Measurements from ENCODE around the gene PI4KB.
"Not testable (repeated sequence)": the region's sequence is repeated elsewhere in the genome, so short reads cannot be mapped to it uniquely, and the experiment has no call there.

Gene PI4KB

DNA sequence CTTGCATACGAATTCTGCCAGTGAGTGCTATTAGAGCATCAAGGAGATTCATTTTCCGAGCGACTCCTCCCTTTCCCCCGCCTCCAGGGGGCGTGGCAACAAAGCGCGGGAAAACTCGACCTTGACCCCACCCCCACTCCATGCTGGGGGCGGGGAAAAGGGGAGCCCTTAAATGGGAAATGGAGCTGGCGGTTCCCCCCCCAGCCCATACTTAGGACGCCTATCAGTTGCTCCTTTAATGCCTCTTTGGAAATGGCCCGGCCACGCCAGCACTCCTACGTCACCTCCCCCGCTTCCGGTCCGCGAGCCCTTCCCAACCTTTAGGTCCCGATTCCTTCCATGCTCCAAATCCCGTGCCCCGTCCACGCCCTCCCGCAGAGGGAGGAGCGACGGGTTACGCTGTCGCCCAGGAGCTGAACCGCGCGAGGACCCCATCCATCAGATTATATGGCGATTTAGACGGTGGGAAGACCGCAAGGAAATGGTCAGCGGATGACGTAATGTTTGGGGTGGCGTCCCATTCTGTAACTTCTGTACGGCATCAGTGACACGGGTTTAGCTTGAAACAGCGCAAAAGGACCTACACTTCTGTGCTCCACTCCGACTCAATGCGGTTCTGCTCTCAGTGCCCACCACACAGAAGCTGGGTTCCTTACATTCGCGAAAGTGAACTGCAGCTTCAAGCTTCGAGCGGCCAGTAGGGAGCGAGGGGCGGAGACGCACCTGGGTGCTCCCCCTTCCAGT is 45.8 kb downstream of the PI4KB start:
- DNase-seq (ENCODE audit: low read depth), result peak; percentile 98

DNA sequence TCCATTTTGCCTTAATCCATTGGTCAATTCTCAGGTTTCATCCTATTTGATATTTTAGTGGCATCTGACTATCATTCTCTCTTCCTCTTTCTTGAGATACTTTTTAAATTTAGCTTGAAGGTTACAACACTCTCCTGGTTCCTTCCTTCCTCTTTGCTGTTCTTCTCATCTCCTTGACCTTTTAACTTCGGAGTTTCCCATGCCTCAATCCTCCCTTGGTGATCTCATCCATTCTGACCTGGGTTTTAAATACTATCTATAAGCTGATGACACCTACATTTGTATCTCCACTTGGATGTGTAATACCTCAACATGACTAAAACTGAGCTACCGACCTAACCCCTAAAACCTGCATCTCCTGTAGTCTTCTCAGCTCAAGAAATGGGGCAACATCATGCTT is 50.0 kb downstream of the PI4KB start:
- DNase-seq (ENCODE audit: low read depth), result no peak

DNA sequence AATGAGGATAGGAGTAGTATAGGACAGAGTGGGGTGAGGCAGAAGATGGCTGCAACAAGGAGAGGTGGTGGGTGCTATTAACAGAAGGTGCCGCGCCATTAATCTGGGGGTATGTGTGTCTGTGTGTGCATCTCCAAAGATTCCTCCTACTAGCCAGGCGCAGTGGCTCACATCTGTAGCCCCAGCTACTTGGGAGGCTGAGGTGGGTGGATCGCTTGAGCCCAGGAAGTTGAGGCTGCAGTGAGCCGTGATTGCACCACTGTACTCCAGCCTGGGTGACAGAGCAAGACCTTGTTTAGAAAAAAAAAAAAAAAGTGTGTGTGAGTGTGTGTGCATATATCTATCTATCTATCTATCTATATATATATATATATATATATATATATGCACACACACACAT is 51.9 kb downstream of the PI4KB start:
- DNase-seq (ENCODE audit: low read depth), result not testable (repeated sequence)

DNA sequence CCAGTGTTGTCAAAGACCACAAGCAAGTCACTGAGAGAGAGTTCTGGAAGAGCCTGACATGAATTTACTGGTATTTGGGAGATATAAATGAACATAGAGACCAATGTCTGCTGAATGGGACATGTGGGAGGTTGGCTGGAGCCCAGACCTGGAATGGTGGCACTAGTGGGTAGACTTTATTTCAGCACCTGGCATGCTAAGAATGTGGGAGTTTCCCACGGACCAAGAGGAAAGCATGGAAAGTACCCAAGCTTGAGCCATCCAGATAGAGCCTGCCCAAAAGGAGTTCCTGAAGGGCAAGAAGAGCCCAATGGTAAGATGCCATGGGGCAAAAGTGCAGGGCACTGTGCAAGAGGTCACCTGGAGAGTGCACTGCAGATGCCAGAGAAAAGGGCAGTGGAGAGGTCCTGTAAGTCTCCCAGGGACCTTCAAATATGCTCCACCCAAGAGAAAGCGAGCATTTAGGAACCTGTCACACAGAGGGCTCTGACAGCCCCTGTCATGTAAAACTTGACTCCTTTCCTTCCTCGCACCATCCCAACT is 53.2 kb downstream of the PI4KB start:
- DNase-seq (ENCODE audit: low read depth), result no peak

DNA sequence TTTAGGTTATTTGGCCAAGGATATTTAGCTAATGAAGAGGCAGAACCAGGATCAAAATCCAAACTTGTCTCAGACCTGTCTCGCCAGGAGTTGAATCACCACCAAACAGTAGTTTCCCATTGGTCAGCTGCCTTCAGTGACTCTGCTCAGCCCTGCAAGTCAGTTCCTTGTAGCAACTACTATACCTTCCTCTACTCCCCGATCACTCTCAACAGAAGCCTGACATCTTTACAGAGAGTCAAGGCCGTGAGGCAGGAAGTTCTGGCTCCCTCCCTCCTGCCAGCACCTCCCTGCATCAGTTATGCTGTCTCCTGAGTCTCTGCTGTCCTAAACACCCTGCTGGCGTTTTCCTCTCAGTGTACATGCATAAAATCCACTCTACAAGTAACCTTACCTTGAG is 59.5 kb downstream of the PI4KB start:
- no peak for DNase-seq (ENCODE audit: low read depth)

DNA sequence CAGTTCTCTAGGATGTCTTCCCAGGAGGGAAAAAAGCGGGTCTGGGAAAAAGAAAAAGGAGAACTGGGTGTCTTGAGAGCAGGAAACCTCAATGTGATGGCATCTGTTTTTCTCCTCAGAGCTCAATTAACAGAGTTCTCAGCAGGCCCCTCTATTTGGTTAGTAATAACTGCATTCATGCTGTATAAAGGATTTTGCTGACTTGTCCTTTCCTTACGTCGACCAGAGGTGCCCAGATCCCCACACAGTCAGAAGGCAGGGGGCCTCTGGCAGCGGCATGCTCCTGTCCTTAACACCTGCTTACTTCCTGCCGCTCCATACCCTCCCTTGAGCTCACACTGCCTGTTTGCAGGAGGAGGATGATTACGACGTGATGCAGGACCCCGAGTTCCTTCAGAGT is 60.4 kb downstream of the PI4KB start:
- no peak for DNase-seq (ENCODE audit: low read depth)

DNA sequence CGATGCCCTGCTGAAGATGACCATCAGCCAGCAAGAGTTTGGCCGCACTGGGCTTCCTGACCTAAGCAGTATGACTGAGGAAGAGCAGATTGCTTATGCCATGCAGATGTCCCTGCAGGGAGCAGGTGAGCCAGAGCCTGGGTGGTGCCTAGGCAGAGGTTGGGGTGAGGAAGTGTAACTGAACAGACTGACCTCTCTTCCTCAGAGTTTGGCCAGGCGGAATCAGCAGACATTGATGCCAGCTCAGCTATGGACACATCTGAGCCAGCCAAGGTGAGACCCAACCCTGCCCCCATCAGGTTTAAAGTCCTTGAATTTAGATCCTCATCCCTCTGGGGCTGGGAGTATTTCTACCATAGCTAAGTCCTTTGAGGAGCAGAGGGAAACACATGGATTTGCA is 60.9 kb downstream of the PI4KB start:
- DNase-seq (ENCODE audit: low read depth), result no peak

DNA sequence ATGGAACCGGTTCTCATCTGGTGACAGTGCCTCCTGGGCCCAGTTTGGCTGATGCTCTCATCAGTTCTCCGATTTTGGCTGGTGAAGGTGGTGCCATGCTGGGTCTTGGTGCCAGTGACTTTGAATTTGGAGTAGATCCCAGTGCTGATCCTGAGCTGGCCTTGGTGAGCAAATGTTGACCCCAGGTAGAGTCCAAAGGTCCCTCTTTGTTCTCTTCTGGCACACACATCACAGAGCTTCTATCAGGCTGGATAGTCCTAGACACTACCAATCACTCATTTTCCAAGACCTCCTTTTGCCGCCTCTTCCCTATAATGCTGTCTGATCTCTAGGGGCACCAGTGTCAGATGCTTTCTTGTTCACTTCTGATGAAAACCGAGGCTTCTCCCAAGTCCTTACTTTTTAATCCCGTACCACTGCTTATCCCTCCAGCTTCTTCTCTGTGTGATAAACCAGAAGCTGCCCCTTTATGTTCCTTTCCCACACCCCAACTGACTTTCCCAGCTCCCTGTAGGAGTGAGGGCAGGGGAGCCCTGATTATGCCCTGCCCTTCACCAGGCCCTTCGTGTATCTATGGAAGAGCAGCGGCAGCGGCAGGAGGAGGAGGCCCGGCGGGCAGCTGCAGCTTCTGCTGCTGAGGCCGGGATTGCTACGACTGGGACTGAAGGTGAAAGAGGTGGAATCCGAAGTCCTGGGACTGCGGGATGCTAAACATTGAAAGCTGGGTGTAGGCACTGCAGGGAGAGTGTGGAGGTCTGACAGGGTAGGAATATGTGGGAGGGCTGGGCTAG is 61.6 kb downstream of the PI4KB start:
- no peak for DNase-seq (ENCODE audit: low read depth)

DNA sequence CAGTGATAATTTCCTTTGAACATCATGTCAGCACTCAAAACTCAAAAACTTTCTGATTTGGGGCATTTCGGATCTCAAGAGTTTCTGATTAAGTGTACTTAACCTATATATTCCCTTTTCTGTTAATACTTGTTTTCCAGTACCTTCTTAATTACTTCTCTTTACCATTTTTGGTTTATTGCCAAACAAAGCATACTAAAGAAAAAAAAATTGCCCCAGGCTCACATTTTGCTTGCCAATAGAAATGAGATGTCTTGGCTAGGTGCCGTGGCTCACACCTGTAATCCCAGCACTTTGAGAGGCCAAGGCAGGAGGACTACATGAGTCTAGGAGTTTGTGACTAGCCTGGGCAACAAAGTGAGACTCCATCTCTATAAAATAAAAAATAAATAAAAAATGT is 67.9 kb downstream of the PI4KB start:
- DNase-seq (ENCODE audit: low read depth), result no peak

DNA sequence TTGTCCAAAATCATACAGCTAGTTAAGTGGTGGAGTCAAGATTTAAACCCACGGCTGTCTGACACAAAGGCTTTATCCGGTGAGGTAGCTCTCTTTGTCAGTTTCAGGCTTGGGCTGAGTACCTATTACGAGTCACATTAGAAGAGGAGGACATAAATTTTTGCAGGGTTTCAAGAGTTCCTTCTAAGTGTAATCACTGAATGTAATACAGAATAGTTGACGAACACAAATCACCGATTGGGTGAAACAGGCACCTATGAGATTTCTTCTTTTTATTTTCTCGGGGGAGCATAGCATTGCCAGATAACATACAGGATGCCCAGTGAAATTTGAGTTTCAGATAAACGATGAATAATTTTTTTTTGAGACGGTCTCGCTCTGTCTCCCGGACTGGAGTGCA is 71.8 kb downstream of the PI4KB start:
- no peak for DNase-seq (ENCODE audit: low read depth)

DNA sequence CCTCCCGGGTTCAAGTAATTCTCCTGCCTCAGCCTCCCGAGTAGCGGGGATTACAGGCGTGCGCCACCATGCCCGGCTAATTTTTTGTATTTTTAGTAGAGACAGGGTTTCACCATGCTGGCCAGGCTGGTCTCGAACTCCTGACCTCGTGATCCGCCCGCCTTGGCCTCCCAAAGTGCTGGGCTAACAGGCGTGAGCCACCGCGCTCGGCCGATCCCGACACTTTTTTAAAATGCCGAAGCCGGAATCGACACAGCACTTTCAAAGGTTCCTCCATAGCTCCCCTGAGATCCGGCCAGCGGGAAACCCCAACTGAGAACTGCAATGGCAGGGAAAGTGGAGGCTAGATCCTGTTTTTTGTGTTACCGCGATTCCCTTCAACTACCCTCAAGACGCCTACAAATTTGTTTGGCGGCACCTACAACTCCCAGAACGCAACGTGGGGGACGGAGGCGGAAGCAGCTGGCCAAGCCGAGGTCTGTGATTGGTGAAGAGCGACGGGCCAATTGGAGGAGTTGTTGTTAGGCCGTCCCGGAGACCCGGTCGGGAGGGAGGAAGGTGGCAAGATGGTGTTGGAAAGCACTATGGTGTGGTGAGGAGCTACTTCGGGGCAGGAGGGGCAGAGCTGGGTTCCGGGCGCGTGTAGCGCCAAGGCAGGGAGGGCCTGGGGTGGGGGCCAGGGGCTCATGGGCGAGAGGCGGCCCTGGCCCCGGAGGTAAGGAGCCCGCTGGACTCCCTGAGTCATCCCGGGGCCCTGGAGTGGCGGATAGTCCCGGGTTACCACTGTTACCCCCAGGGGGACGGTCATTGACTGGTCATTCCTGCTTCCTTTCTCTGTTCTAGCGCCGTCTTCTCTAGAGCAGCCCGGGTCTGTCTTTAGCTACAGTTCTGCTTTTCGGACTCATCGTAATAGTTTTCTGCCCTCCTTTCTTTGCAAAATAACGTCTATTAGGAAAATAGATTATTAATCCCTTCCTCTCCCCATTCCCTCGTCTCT is 72.7 kb downstream of the PI4KB start, which contains the start of gene PSMD4:
PSMD4 (plus strand) TSS at position 518 of the 997 bp plus-strand sequence; CDS start at position 567, 49 bp downstream.
- DNase-seq (ENCODE audit: low read depth), result peak; percentile 95

DNA sequence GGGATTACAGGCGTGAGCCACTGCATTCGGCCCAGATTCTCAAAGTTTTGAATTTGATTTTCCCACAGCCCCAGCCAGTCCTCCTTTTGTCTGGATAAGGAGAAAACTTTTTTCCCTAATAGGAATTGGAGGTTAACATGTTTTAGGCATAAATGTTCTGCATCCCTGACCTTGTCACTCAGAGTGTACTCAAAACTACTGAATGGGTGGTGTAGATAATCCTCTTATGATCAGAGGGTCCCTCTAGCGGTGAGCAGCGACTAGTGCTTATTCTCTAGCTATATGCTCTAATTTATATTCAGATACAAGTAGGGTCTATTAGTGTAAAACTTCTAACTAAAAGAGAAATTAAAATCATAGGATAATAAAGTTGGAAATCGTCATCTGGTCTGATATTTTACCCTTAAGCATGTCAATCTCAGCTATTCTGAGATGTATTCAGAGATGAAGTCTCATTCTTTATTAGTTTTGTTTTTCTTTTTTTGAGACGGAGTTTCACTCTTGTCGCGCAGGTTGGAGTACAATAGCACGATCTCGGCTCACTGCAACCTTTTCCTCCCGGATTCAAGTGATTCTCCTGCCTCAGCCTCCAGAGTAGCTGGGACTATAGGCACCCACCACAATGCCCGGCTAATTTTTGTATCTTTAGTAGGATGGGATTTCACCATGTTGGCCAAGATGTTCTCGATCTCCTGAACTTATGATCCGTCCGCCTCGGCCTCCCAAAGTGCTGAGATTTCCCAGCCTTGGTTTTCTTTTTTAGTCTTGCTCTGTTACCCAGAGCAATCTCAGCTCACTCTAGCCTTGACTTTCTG is 75.4 kb downstream of the PI4KB start:
- DNase-seq (ENCODE audit: low read depth), result peak; percentile 80

DNA sequence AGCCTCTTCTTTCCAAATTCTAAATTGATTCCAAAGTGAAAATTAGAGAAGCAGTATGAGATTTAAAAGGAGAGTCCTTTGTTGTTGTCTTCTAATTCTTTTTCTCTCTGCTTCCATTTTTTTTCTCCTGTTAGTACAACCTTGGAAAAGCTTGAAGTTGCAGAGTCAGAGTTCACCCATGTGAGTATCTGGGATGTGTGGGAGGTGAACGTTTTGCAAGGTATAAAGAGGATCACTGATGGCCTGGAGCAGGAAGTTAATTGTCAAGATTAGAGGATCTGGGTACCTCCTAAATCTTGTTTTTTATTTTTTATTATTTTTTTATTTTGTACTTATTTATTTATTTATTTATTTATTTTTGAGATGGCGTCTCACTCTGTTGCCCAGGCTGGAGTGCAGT is 80.4 kb downstream of the PI4KB start:
- no peak for DNase-seq (ENCODE audit: low read depth)

DNA sequence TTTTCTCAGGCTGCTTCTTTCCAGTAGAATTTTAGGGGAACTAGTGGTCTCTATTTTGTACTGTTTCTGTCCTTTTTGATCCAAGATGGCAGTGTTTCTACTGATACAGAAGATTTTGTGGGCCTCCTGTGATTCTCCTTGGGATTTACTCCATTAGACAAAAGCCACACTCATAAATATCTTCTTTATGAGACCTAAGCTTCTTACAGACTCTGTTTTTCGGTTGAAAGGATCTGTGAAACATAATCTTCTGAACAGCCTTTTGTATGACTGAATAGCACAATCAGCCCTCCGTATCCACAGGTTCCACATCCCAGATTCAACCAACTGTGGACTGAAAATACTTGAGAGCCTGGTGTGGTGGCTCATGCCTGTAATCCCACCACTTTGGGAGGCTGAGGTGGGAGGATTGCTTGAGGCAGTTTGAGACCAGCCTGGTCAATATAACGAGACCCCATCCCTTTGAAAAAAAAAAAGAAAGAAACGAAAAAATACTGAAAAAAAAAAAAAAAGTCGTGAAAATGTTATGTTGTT is 83.5 kb downstream of the PI4KB start:
- no peak for DNase-seq (ENCODE audit: low read depth)

DNA sequence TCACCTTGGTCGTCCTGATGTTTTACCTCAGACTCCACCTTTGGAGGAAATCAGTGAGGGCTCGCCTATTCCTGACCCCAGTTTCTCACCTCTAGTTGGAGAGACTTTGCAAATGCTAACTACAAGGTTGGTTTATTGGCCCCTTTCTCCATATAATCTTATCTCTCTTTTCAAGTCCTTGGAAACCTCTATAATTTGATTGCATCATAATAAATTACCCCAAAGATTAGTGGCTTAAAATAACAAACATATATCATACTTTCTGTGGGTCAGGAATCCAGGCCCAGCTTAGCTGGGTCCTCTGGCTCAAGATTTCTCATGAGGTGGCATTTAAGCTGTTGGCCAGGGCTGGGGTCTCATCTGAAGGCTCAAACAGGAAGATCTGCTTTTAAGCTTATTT is 84.8 kb downstream of the PI4KB start:
- DNase-seq (ENCODE audit: low read depth), result no peak

Measured in fibroblast of the conjunctiva (primary cell).